NT2/D1 (cell line): ENCODE measurements around the gene PLCB3.
A peak's percentile ranks its signal among the peaks of the same experiment; 100 is the strongest.

ENCODE experiments used
- DNase-seq: peaks from one replicate; pipeline ENCODE4 v3.0.0-alpha.2; 2011; ENCODE audit warnings: low read depth, low spot score
- H3K27me3 ChIP-seq: 2 replicates; pipeline ENCODE4 v1.6.0; 2011; ENCODE audit warnings: mild to moderate bottlenecking; ENCODE audit not compliant: insufficient read length, insufficient read depth
- H3K36me3 ChIP-seq: 2 replicates; pipeline ENCODE4 v1.6.1; 2011; ENCODE audit warnings: mild to moderate bottlenecking, low read length, mixed read lengths; ENCODE audit not compliant: insufficient read depth, insufficient read length
- H3K4me1 ChIP-seq: 2 replicates; pipeline ENCODE4 v1.5.1; 2011; ENCODE audit not compliant: insufficient read depth, insufficient read length
- H3K4me3 ChIP-seq: 2 replicates; pipeline ENCODE4 v1.5.1; 2011; ENCODE audit warnings: low read depth; ENCODE audit not compliant: insufficient read length
- H3K9ac ChIP-seq: 2 replicates; pipeline ENCODE4 v1.6.0; 2011; ENCODE audit warnings: low read depth; ENCODE audit not compliant: insufficient read length
- H3K9me3 ChIP-seq: 2 replicates; pipeline ENCODE4 v1.5.1; 2011; ENCODE audit warnings: mild to moderate bottlenecking, low read length; ENCODE audit not compliant: insufficient read depth
- SUZ12 ChIP-seq: IDR thresholded peaks from 2 replicates; pipeline ENCODE4 v1.6.1; 2011; ENCODE audit not compliant: insufficient read length, insufficient read depth; ENCODE audit errors: extremely low read depth
- YY1 ChIP-seq: IDR thresholded peaks from 2 replicates; pipeline ENCODE4 v1.6.1; 2011; ENCODE audit not compliant: insufficient read length, insufficient read depth
- ZNF274 ChIP-seq: IDR thresholded peaks from 2 replicates; pipeline ENCODE4 v1.6.1; 2011; ENCODE audit warnings: mild to moderate bottlenecking, low read depth, low read length

PLCB3 gene

DNA sequence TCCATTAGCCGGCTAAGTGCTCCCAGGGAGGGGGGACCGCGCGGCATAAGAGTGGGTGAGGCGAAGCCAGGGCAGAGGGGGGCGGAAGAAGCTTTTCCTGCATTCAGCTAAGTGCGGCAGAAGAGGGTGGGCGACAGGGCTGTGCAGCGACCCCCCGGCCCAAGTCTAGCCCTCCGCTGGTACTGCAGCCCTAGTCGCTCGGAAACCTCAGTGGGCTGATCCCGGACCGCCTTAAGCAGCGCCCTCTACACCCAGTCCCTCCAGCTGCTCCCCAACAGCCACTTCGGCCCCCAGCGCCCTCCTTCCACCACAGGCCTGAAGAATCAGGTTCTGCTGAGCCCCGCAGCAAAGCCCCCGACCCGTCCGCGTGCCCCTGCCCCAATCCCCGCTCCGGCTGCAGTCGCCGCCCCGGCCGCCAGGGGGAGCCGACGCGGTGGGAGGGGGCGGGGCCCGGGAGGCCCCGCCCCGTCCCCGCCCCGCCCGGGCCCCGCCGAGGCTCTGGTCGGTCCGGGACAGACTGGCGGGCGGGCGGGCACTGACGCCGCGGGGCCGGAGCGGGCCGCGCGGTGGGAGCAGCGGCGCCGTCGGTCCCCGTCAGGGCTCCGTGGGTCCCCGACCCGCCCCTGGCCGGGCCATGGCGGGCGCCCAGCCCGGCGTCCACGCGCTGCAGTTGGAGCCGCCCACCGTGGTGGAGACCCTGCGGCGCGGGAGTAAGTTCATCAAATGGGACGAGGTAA lies at the start of gene PLCB3:
Gene PLCB3, plus strand, starts transcription at position 515 of the 737 bp plus-strand sequence. Its CDS starts 120 bp downstream, at position 635.
- Histone ChIP-seq H3K4me1 (peaks cover 38% of the 10 kb centered on the region), H3K4me3 (peak within 1 kb of the TSS; percentile 81), H3K9me3 (no peaks in the 10 kb centered on the region), H3K9ac (peak within 1 kb of the TSS; percentile 92), H3K36me3 (peaks cover 32% of the 10 kb centered on the region), H3K27me3 (no peaks in the 10 kb centered on the region)
- TF ChIP-seq YY1 (no peak), ZNF274 (no peak), SUZ12 (no peak)
- DNase-seq = no peak

DNA sequence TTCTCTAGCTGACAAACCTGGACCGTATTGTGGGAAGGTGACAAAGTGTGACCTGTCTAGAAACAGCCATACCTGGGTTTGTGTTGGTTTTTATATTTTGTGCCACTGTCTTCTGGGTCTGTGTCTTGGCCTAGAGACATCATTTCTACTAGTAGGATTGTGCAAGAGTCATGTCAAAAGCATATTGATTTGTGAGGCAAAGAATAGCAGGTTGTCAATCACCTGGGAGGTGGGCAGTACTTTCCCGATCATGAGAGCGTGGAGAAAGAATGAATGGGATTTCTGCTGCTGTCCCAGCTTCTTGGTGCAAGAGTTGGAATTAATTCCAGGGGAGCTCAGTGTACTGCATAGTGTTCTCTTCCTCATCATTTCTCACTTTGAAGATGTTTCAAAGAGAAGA lies 49.8 kb upstream of the PLCB3 start:
- no peak for DNase-seq
- no peaks in the 10 kb centered on the region for H3K27me3 ChIP-seq
- H3K36me3 ChIP-seq = peaks cover 93% of the 10 kb centered on the region
- no peak overlapping the region for H3K9ac ChIP-seq
- no peak overlapping the region for H3K4me3 ChIP-seq
- no peak for TF ChIP-seq ZNF274
- no peak for TF ChIP-seq SUZ12
- TF ChIP-seq YY1 = no peak
- no peaks in the 10 kb centered on the region for H3K9me3 ChIP-seq
- H3K4me1 ChIP-seq = peaks cover 10% of the 10 kb centered on the region

DNA sequence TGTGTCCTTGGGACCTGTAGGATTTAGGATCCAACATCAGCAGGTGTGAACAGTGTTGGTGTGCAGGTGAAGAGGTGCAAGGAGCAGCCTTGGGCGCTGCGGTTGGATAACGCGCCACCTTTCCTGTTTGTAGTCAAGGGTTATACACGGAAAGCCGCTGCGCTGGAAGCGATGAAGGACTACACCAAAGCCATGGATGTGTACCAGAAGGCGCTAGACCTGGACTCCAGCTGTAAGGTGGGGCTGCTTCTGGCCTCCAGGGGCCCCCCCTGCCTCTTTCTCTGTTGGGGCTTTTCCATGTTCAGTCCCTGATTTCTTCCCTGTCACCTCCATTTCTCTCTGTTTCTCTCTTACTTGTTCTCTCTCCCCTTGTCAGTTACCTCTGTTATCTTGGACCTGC lies 48.3 kb upstream of the PLCB3 start:
- H3K9me3 ChIP-seq = no peaks in the 10 kb centered on the region
- DNase-seq = no peak
- no peak overlapping the region for H3K4me3 ChIP-seq
- H3K36me3 ChIP-seq = peaks cover 93% of the 10 kb centered on the region
- H3K4me1 ChIP-seq = peaks cover 22% of the 10 kb centered on the region
- no peak overlapping the region for H3K9ac ChIP-seq
- TF ChIP-seq YY1 (no peak), ZNF274 (no peak), SUZ12 (no peak)
- H3K27me3 ChIP-seq = no peaks in the 10 kb centered on the region

DNA sequence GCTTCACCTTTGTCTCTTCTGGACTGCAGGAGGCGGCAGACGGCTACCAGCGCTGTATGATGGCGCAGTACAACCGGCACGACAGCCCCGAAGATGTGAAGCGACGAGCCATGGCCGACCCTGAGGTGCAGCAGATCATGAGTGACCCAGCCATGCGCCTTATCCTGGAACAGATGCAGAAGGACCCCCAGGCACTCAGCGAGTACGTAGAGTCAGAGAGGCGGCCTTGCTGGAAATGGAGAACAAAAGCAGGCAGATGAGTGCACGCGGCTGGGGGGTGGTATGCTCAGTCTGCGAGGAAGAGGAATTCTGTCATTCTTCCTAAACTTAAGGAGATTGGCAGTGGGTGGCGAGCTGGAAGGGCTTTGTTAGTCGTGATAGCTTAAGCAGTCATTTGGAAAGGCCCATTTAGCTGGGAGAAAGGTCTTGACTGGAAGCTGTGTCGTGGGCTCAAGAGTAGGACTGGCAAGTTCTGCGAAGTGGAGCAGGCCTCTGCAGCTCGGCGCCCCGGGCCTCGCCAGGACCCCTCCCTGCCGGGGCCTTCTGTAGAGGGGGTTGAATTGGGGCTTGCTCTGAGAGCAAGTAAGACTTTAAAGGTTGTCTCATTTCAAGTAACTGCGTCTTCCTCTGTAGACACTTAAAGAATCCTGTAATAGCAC lies 47.8 kb upstream of the PLCB3 start:
- Histone ChIP-seq H3K9ac (no peak overlapping the region), H3K9me3 (no peaks in the 10 kb centered on the region), H3K4me1 (peaks cover 23% of the 10 kb centered on the region), H3K36me3 (peaks cover 89% of the 10 kb centered on the region), H3K27me3 (no peaks in the 10 kb centered on the region), H3K4me3 (no peak overlapping the region)
- TF ChIP-seq SUZ12 (no peak), ZNF274 (no peak), YY1 (no peak)
- DNase-seq = no peak

DNA sequence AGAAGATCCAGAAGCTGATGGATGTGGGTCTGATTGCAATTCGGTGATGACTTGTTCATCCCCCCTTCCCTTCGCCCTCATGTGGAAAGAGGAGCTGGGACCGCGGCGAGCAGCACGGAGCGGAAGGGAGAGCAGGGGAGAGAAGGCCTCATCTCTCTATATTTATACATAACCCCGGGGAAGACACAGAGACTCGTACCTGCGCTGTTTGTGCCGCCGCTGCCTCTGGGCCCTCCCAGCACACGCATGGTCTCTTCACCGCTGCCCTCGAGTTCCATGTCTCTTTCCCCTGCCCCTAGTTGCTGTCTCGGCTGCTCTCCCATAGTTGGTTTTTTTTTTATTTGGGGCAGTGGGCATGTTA lies 47.3 kb upstream of the PLCB3 start:
- Histone ChIP-seq H3K36me3 (peaks cover 89% of the 10 kb centered on the region), H3K4me1 (peaks cover 23% of the 10 kb centered on the region), H3K9ac (peak overlapping the region; percentile 9), H3K4me3 (no peak overlapping the region), H3K27me3 (no peaks in the 10 kb centered on the region), H3K9me3 (no peaks in the 10 kb centered on the region)
- no peak for TF ChIP-seq SUZ12
- no peak for TF ChIP-seq YY1
- TF ChIP-seq ZNF274 = no peak
- no peak for DNase-seq

DNA sequence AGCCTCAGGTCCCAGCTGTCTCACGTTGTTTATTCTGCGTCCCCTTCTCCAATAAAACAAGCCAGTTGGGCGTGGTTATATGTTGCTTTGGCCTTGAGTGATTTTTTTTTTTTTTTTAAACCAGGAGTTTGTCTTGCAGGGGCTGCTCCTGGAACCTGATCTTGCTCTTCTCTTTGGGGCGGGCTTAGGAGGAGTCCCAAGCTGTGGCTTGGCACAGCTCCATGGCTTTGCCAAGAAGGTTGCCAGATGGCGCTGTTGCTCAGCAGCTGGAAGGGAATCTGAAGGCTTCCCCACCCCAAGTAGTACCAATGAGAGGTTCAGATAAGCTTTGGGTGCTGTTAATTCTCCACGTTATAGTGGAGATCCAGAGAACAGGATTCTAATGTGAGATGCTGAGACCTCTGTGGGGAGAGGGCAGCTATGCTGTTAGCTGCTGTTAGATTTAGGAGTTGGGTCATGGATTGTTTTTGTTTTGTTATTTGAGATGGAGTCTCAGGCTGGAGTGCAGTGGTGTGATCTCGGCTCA lies 46.8 kb upstream of the PLCB3 start:
- H3K4me3 ChIP-seq = no peak overlapping the region
- no peak overlapping the region for H3K9ac ChIP-seq
- DNase-seq = peak; percentile 78
- no peaks in the 10 kb centered on the region for H3K9me3 ChIP-seq
- H3K27me3 ChIP-seq = no peaks in the 10 kb centered on the region
- H3K4me1 ChIP-seq = peaks cover 23% of the 10 kb centered on the region
- TF ChIP-seq ZNF274 = no peak
- no peak for TF ChIP-seq SUZ12
- no peak for TF ChIP-seq YY1
- H3K36me3 ChIP-seq = peaks cover 90% of the 10 kb centered on the region

DNA sequence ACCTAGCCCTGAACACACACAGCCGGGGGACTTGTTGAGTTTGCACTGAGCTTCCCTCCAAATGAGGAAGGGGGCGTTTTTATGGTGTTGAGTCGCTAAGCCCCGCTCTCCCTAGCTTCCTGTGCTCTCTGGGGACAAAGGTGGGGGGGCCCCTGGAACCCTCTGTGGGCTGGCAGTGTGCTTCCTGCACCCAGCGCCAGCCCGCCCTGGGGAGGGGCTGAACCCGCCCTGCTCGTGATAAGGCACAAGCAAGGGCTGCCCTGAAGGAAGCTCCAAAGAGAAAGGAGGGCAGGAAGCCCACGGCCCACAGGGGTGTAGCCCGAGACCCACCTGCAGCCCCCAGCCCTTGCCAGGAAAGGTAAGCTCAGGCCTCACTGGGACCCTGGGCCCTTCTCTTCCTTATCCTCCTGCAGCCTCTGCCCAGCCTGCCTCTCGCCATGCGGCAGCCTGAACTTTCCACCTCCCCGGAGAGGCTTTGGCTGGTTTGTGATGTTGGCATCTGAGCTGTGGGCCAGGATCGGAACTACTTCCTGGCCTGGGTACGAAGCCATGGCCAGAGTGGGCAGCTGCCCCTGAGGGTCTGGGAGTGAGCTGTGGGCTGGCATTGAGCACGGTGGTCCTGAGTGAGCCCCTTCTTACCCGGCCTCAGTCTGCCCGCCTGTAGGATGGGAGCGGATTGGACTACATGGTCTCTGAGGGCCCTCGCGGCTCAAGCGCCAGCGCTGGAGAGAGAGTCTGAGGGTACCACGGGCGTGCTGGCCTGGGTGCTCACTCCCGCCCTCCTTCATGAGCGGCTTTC lies 44.7 kb upstream of the PLCB3 start, which contains the start of gene FERMT3:
Gene FERMT3, plus strand, starts transcription at position 265 of the 799 bp plus-strand sequence. CDS start 644 bp downstream, outside the sequence.
- H3K9ac ChIP-seq = peak within 1 kb of the TSS; percentile 9
- TF ChIP-seq SUZ12 = no peak
- no peak for TF ChIP-seq YY1
- TF ChIP-seq ZNF274 = no peak
- no peak for DNase-seq
- H3K4me3 ChIP-seq = no peak within 1 kb of the TSS
- H3K9me3 ChIP-seq = no peaks in the 10 kb centered on the region
- peaks cover 23% of the 10 kb centered on the region for H3K4me1 ChIP-seq
- no peaks in the 10 kb centered on the region for H3K27me3 ChIP-seq
- peaks cover 77% of the 10 kb centered on the region for H3K36me3 ChIP-seq
